ENCODE results near the gene EIF5.
A peak's percentile ranks its signal among the peaks of the same experiment; 100 is the strongest.

Gene EIF5

GRCh38 chr14:103372552-103373304 lies 38.7 kb downstream of the EIF5 start:
- peak; percentile 94 for DNase-seq

- no peak for DNase-seq
These were observed 40.1 kb downstream of the EIF5 start for GRCh38 chr14:103374121-103374520.

- DNase-seq = no peak
These were observed 43.5 kb downstream of the EIF5 start for GRCh38 chr14:103377522-103378037.

- peak; percentile 43 for DNase-seq
These were observed 44.2 kb downstream of the EIF5 start for GRCh38 chr14:103378038-103378854.

GRCh38 chr14:103380719-103381377 lies 46.8 kb downstream of the EIF5 start:
- DNase-seq = no peak

GRCh38 chr14:103382376-103382775 lies 48.3 kb downstream of the EIF5 start:
- DNase-seq = peak; percentile 89

GRCh38 chr14:103384450-103385151 lies 50.6 kb downstream of the EIF5 start:
- no peak for DNase-seq

GRCh38 chr14:103385152-103385928 lies 51.3 kb downstream of the EIF5 start, which contains the start of gene MARK3:
Gene MARK3, plus strand, starts transcription at chr14:103385415. Its CDS starts 615 bp downstream, at chr14:103386030.
- DNase-seq = peak; percentile 97

GRCh38 chr14:103385929-103386712 lies 52.1 kb downstream of the EIF5 start:
- no peak for DNase-seq

GRCh38 chr14:103386713-103387329 lies 52.8 kb downstream of the EIF5 start:
- DNase-seq = no peak

- no peak for DNase-seq
These were observed 54.6 kb downstream of the EIF5 start for GRCh38 chr14:103388664-103389063.

GRCh38 chr14:103390605-103391004 lies 56.6 kb downstream of the EIF5 start:
- no peak for DNase-seq

- peak; percentile 76 for DNase-seq
These were observed 57.0 kb downstream of the EIF5 start for GRCh38 chr14:103391048-103391447.

- DNase-seq = no peak
These were observed 58.1 kb downstream of the EIF5 start for GRCh38 chr14:103392106-103392505.

GRCh38 chr14:103392572-103392971 lies 58.5 kb downstream of the EIF5 start:
- no peak for DNase-seq

- peak; percentile 43 for DNase-seq
These were observed 59.0 kb downstream of the EIF5 start for GRCh38 chr14:103393070-103393469.

GRCh38 chr14:103393676-103394626 lies 59.9 kb downstream of the EIF5 start:
- no peak for DNase-seq

Measured in NCI-H226 (cell line).